Measurements from ENCODE around the gene C20orf144.

The C20orf144 gene

DNA sequence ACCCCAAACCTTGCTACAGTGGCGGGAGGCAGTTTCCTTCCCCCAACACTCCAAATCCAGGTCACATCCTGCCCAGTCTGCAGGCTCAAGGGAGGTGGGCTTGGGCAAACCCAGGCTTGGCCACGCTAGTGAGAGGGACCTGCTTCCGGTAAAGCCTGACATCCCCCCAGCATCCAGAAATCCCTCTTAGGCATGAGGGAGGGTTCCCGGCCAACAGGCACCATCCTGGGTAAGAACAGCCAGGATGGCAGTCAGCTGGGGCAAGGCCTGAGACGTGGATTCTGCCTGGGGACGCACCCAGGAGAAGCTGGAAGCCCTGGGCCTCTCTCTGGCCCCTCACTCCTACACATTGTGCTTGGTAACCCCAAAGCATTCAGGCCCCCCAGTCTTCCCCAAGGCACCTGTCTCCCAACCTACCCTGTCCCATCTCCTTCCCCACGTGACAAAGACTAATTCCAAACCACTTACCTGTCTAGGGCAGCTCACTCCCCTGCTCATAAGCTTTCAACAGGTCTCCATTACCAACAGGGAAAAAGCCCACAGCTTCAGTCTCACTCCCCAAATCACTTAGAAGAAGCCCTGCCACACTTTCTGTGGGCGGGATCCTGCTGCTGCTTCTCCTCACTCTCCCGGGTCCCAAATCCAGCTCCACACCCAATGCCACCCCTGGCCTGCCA, 2.1 kb downstream of the C20orf144 start:
- FAIRE-seq (peak; percentile 55), DNase-seq (ENCODE audit: low spot score) (no peak)

DNA sequence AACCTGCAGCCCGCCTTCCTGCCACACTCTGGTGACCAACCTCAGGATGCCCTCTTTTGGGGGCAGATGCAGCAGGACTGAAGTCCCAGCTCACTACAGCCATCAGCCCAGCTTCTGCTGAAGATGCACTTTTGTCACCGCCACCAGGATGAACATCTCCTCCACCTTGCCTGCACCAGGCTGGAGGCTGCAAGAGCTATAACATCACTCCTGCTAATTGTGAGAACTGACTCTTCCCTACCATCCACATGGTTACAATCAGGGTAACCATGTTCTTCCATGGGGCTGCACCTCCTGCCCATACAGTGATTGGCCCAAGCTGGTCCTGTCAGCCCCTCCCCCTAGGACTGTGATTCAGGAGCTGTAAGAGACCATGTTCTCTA, 2.6 kb downstream of the C20orf144 start:
- FAIRE-seq (no peak), DNase-seq (ENCODE audit: low spot score) (no peak)

DNA sequence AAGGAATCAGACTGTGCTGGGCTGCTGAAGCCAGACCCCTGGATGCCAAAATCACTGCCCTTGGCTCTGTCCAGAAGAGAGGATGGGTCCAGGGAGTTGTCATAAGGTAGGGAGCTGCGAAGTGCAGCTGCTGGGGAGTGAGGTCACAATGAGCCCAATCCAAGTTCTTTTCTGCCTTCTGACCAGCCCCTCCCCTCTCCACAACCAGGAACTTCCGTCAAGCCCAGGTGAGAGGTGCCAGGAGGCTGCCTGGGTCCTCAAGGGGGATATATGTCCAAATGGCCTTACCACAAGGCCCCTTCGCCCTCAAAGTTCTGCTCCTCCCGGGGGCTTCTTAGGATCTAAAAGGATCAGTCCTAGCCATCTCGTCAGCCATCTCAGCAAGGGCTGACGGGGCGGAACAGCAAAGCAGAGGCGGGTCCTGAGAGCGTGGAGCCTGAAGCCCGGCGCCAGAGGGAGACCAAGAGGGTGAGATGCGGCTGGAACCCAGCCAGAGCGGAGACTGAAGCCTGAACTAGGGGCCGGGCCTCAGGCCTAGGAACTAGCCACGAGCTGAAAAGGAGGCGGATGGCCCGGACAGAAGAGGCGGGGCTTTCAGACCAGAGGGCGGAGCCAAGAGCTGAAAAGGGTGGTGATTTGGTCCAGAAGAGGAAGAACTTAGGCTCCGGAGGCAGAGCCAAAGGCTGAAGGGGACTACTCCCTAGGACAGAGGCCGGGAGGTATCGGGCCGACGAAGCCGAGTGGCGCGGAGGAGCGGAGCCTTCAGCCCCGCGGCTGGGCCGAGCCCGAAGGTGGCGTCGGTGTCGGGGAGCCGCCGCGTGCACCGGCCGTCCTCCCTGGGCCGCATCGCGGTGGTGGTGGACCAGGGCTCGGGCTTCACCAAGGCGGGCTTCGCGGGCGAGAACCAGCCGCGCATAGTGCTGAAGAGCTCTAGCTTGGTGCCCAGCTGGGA, 4.4 kb downstream of the C20orf144 start, which contains the start of gene ACTL10:
Gene ACTL10, plus strand, starts transcription at position 651 of the 952 bp plus-strand sequence. CDS start 555 bp downstream, outside the sequence.
- FAIRE-seq (no peak), DNase-seq (ENCODE audit: low spot score) (no peak)

DNA sequence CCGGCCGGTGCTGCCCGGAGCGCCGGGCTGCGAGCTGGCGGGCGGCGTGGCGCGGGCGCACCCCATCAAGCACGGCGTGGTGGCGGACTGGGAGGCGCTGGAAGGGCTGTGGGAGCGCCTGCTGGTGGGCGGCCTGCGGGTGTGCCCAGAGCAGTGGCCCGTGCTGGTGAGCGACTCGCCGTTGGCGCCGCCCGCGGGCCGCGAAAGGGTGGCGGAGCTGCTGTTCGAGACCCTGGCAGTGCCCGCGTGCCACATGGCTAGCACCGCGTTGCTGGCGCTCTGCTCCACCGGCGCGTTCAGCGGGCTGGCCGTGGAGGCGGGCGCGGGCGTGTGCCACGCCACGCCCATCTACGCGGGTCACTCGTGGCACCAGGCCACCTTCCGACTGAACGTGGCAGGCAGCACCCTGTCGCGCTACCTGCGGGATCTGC, 5.1 kb downstream of the C20orf144 start:
- FAIRE-seq, result no peak
- DNase-seq (ENCODE audit: low spot score), result no peak

DNA sequence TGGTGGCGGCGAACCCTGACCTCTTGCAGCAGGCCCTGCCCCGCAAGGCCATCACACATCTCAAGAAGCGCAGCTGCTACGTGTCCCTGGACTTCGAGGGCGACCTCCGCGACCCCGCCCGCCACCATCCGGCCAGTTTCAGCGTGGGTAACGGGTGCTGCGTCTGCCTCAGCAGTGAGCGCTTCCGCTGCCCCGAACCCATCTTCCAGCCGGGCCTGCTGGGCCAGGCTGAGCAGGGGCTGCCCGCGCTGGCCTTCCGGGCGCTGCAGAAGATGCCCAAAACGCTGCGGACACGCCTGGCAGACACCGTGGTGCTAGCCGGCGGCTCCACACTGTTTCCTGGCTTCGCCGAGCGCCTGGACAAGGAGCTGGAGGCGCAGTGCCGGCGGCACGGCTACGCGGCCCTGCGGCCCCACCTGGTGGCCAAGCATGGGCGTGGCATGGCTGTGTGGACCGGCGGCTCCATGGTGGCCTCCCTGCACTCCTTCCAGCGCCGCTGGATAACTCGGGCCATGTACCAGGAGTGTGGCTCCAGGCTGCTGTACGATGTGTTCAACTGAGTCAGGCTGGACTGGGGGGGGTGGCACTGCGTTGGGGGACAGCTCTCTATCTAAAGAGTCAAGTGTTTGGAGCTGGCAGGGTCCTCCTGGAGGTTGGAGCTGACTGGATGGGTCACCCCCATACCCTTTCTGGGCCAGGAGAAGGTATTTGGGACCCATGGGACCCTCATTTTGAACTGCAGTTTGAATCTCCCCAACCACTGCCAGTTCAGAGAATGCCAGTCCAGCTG, 5.7 kb downstream of the C20orf144 start:
- FAIRE-seq, result no peak
- peak; percentile 53 for DNase-seq (ENCODE audit: low spot score)

DNA sequence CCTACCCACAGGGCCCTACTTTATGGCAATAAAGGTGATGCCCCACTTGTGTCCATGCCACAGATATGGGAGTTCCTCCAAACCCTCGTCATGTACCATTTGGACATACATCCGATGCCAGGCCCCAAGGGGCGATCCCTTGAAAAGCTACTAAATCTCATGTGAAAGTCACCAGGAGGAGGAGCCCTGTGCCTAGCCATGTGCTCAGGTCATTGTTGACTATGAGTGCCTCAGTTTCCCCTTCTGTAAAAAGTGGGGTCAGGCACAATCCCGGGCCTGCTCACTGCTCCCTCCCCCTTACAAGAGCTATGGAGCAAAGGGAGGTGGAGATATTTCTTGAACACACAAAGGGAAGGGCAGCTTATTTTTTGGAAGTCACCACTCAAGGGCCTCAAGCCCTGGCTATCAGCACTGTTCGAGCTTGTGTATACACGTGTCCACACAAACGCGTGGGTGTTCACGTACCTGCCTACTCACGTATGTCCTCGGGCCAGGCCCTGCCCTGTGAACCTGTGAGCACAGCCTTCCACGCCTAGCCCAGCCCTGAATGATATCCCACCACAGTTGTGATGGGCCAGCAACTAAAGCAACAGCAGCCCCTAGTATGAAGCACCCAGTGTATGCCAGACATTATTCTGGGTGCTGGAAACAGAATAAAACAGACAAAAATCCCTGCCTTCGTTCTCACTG, 6.5 kb downstream of the C20orf144 start:
- no peak for DNase-seq (ENCODE audit: low spot score)
- FAIRE-seq, result no peak

DNA sequence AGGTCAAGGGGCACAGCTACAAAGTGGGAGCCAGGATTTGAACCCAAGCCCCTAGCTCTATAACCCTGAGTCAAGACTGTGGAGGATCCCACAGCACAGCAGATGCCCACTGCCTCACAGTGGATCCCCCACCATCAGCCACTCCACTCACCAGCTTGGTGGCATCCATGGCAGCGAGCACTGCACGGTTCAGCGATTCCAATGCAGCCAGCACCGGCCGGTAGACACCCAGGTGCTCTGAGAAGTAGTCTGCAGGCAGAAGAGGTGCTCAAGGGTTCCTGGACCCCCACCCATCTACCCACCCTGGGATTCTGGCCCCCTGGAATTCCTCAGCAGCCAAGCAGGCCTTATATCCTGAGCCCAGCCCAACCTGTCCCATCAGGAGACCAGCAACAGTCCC, 7.1 kb downstream of the C20orf144 start:
- no peak for FAIRE-seq
- DNase-seq (ENCODE audit: low spot score), result no peak

DNA sequence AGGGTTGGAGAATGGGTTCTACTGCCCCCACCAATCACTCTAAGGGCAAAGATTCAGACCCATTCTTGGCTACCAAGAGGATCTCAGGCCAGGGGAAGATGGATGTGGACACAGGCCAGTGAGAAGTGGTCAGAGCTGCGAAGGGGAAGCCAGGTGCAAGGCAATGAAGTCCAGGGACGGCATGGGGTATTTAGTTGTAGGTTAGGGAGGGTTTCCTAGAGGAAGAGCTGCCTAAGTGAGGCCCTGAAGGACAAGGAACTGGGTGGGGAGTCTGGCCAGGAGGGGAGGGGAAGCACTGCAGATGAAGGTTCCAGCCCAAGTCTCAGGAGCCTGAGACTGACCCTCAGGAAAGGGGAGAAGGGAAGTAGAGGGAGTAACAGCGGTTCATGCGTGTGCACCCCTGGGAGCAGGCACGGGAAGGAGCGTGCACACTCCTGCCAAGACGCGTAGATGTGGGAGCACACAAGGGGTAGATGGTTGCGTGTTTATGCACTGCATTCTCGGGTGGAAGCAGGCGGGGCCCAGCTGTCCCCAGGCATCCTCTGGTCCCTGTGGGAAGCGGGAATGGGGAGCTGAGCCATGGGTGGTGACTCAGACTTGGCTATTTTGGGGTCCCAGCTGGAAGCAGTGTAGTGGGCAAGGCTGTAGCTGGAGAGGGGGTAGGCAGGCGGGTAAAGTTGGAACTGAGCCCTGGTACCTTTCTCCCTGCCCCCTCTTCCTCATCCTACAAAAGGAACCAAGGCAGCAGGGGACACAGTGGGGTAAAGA, 7.9 kb downstream of the C20orf144 start:
- no peak for FAIRE-seq
- no peak for DNase-seq (ENCODE audit: low spot score)

DNA sequence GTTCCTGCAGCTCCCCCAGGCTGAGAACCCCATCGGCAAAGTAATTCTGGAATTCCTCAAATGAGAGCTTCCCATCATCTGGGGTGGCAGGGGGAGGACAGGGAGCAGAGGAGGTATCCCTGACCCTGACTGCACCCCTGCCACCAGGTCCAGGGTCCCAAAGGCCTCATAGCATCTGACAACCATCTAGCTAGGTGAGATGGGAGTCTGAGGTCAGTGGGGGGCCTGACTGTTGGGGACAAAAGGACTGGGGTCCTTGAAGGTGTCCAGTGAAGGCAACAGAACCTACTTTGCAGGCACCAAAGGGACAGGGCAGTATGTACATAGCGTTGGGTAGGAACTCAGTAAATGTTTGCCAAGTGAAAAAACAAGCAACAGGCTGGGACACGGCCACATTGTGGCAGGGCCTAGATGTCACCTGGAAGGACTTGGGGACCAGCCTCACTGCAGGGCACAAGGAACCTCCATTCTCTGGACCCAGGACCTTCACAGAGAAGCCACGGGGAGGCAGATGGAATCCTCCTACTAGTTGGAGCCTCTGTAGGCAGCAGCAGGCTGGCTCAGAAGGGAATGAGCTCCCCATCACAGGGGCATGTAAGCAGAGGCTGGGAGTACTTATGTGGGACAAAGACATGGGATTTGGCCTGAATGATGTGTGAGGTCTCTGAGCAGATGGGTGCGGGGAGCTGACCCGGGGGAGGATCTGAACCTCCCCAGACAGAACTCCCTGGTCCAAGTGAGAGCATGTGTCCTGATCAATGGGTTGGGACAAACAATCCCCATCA, 8.8 kb downstream of the C20orf144 start:
- DNase-seq (ENCODE audit: low spot score), result no peak
- FAIRE-seq, result no peak

DNA sequence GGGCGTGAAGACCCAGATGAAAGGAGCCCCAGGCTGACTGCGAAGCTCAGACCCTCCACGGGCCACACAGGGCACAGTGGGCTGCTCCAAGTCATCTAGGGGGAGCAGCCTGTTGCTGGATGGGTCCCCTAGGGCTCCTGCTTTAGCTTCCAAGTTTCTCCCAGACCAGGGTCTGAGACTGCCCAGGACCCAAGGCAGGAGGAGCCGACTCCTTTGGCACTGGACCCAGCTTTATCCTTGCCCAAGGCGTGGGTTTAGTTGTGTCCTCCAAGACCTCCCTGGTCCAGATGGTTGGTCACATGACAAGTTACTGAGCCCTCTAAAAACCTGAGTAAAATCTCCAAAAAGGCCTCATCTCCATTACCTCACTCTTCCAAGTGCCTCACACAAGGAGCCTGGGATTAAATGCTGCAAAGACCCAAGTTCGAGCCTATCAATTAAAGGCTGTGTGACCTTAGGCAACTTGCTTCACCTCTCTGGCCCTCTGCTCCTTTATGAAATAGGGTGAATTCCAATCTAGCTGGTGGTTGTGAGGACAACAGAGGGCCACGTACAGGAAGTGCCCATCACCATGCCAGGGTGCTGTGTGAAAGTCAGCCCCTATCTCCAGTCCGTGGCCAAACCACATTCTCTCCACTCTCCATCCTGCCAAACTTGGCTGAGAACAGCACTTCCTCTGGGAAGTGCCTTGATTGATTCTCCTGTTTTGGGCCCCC, 9.6 kb downstream of the C20orf144 start:
- FAIRE-seq (no peak), DNase-seq (ENCODE audit: low spot score) (no peak)

DNA sequence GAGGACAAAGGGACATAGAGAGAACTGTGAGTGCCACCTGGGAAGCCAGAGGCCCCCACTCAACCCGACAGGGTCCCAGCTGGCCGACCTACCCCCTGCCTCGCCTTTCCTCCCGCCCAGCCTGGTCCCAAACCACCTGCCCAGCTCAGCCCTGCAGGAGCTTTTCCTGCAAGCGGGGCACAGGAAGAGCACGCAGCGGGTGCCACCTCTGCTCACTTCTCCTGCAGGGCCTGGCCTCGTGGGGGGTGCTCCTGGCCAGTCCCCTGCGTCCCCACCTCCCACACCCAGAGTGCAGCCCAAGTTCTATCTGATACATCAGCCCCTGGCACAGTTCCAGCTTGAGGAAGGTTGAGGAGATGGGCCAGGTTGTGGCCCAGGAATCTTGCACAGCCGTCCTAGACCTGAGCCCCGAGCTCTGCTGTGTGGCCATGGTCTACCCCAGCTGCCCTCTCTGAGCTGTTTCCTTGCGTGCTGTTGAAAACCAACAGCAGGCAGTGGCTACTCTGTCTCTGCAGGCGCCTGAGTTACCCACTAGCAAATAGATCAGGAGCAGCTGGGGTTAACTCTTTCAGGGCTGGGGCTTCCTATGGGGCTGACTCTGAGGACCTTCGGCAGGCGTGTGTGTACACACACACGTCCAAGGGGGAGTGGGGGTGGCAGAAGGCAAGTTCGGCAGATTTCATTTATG, 10.4 kb downstream of the C20orf144 start:
- DNase-seq (ENCODE audit: low spot score) (no peak), FAIRE-seq (no peak)

DNA sequence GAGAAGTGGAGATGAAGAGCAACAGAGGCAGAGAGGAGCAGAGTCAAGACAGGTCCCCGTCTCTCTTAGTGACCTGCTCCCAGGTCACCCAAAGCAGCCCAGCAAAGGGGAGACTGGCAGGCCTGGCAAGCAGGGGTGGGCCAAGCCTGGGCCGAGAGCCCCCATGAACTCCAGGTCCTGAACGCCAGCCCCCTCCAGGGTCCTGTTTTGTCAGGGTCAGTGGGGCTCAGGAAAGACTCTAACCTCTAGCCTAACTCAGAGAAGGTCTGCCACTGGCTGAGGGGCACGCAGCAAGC, 10.9 kb downstream of the C20orf144 start:
- DNase-seq (ENCODE audit: low spot score) (no peak), FAIRE-seq (no peak)

DNA sequence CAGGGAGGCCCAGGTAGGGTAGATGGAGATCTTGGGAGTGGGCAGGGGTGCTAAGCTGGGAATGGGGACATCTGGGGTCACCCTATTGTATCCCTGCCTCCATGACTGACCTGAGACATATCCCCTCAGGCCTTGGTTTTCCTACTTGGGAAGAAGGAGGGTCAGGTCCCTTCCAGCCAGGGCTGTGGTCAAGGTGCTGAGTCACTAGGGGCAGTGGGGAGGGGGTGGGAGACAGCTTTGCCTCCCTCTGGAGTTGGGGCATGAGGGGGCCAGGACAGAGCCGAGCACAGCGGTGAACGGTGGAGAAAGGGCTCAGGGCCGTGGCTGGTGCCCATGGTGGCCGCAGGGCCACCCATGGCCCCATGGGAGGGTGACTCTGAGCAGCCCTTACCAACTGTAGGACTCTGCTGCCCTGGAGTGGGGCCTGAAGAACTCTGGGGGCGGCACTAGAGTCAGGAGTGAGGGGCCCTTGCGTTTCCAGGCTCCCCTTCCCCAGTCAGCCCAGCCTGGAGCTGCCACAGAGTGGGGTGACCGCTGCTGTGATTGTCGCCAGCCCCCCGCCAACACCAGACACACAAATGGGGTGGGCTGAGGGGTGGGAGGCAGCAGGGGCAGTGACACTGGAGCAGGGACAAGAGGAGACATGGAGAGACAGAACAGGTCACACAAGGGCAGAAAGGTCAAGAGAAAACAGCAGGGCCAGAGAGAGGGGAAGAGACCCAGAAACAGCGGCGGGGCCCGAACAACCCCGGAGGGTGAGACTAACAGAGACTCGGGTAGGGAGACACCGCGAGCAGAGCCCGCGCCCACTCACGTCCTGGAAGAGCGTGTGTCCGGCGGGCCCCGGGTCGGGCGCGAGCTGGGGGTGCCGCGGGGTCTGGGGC, 11.5 kb downstream of the C20orf144 start:
- no peak for FAIRE-seq
- DNase-seq (ENCODE audit: low spot score), result no peak

DNA sequence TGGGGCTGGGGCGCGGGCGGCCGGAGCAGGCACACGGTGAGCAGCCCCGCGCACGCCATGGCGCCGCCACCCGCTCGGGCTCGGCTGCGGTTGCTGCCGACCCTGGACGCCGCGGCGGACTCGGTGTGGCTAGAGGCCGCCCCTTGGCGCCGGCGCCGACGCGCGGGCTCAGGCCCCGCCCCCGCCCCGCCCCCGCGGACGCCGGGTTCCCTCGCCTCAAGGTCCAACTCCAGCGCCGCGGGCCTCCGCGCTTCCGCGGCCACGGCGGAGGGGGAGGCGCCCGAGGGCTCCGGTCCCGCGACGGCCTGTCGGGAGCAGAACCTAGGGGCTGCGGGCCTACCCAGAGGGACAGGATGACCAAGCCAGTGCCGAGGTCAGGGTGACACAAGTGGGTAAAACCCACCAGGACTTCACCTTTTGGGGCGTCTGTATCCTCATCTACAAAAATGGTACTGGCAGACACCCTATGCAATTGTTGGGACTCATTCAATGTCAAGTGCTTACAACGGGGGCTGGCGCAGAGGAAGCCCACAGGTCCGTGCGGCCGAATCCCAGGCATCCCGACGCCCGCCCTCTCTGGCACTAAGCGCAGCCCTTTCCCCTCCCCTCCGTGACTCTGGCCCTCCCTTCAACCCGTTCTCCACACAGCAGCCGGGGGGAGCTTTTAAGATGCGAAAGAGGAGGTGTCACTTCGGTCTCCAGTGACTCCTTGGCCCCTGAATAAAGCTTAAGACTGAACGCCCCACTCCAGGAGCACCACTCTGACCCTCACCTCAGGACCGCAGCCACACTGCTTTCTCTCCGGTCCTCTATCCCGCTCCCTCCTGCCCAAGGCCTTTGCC, 12.4 kb downstream of the C20orf144 start, which contains the start of gene NECAB3:
Gene NECAB3, minus strand, starts transcription at position 135 of the 842 bp plus-strand sequence. Its CDS starts 76 bp downstream, at position 59.
- peak; percentile 96 for DNase-seq (ENCODE audit: low spot score)
- FAIRE-seq, result peak; percentile 23

DNA sequence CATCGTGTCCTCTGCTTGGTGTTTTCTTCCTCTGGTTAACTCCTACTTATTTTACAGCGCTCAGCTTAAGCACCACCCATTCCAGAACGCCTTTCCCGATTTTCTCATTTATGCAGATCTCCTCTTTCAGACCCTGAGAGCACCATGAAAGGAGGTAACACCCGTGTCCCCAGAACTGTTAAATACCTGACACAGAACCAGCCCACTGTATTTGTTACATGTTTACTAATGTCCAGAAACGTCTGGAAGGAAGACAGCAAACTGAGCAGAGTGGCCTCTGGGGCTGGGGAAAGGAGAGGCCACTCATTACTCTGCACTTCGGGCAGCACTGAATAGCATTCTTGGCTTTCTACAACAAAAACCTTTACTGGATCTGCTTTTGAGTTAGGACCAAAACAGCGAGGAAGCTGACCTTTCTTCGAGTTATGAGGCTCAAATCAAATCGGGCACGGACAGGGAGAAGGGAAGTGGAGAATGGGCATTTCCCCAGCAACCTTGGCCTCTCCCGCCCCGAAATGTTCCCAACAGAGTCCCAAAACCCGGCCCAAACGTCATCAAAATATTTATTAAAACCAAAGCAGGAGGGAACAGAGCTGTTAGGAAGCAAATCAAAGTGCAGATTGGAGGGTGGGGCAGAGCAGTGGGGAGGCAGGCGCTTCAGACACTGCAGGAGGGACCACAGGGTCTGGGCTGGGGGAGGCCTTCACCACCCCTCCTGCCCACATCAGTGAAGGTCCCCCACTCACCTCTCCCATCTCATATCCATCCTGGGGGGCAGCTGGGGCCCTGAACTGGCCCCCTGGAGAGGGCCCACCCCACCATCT, 13.2 kb downstream of the C20orf144 start:
- DNase-seq (ENCODE audit: low spot score), result no peak
- FAIRE-seq, result no peak

DNA sequence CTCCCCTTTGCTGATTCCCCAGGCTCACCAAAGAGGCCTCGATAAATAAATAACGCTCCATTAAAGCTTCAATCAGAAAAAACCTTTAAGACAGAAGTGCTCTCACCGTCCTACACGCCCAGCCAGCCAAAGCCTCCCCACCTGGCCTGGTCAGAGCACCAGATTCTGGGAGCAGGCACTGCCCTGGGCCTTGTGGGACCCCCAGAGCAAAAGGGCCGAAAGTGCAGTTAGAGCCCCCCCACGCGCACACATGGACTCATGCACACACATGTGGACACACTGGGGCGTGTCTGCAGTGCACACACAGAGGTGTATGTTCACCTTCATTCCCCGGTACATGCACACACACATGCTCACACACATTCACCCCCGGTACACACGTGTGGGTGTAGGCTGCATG, 14.0 kb downstream of the C20orf144 start:
- FAIRE-seq (peak; percentile 20), DNase-seq (ENCODE audit: low spot score) (no peak)

Data from urothelium cell line (cell line).